ENCODE data around the gene TEFM. TPM values are rescaled to one million over a fixed set of nuclear protein-coding genes. Genes with fewer than 3 reads are reported as not detected.

The TEFM gene
- total RNA-seq, 4 donors from 2014 or later = 9.4 to 21.8 (median 12.4) TPM

DNA sequence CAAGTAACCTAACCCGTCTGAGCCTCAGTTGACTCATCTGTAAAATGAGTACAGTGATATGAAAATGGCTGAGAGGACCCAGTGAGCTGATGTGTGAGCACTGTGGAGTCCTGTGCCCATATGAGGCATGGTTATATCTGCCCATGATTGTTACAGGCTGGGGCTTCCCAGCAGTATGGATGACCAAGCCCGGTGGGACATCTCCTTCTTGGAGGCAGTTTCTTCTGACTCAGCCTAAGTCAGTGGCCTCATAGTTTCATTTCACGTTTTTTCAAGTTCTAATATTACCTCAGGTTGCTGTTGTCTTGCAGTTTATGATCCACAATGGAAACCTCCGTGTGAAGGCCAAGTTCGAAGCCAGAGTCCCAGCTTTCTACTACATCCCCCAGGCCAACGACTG lies 20.5 kb upstream of the TEFM start:
- DNase-seq (ENCODE audit: low spot score in 2 of 2) = no peak
- Histone ChIP-seq H3K4me1 (peaks cover 0 to 15% (median 9%) of the 10 kb centered on the region in 4 donors), H3K27me3 (peaks cover 0 to 49% of the 10 kb centered on the region in 2 donors), H3K9me3 (no peaks in the 10 kb centered on the region), H3K36me3 (no peaks in the 10 kb centered on the region), H3K4me3 (no peak overlapping the region), H3K27ac (no peak overlapping the region)
- TF ChIP-seq, protein P1, sequence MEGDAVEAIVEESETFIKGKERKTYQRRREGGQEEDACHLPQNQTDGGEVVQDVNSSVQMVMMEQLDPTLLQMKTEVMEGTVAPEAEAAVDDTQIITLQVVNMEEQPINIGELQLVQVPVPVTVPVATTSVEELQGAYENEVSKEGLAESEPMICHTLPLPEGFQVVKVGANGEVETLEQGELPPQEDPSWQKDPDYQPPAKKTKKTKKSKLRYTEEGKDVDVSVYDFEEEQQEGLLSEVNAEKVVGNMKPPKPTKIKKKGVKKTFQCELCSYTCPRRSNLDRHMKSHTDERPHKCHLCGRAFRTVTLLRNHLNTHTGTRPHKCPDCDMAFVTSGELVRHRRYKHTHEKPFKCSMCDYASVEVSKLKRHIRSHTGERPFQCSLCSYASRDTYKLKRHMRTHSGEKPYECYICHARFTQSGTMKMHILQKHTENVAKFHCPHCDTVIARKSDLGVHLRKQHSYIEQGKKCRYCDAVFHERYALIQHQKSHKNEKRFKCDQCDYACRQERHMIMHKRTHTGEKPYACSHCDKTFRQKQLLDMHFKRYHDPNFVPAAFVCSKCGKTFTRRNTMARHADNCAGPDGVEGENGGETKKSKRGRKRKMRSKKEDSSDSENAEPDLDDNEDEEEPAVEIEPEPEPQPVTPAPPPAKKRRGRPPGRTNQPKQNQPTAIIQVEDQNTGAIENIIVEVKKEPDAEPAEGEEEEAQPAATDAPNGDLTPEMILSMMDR (IDR thresholded peaks at IDR 0.05) = no peak
- TF ChIP-seq EP300 (IDR thresholded peaks at IDR 0.05) (no peak), POLR2A (IDR thresholded peaks at IDR 0.05) (no peak)
- 72 to 76% methylated on average over 6 of the region's 6 CpGs for WGBS, 2 donors

DNA sequence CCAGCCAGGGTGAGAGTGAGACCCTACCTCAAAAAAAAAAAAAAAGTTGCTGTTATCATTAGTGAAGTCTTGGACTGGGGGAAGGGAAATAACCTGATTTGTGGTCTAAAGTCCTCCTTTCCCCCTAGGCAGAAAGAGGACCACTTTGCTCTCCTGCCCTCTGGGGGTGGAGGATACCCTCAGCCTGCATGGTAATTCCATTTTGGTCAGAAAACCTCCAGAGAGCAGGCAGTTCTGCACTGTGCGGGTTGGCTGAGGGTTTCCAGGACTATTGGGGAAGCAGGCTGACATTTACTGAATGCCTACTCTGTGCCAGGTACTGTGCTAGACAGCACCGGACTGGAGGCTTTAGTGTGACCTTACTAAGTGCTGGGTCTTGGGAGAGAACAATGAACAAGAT lies 18.3 kb upstream of the TEFM start:
- Histone ChIP-seq H3K27me3 (peaks cover 0 to 55% of the 10 kb centered on the region in 2 donors), H3K4me1 (peaks cover 0 to 17% (median 9%) of the 10 kb centered on the region in 4 donors), H3K27ac (no peak overlapping the region), H3K4me3 (no peak overlapping the region), H3K36me3 (no peaks in the 10 kb centered on the region), H3K9me3 (no peaks in the 10 kb centered on the region)
- TF ChIP-seq, protein P1 (IDR thresholded peaks at IDR 0.05) = no peak
- TF ChIP-seq POLR2A (IDR thresholded peaks at IDR 0.05) (no peak), EP300 (IDR thresholded peaks at IDR 0.05) (no peak)
- no peak for DNase-seq (ENCODE audit: low spot score in 2 of 2)
- 61 to 62% methylated on average over 2 of the region's 2 CpGs for WGBS, 2 donors

DNA sequence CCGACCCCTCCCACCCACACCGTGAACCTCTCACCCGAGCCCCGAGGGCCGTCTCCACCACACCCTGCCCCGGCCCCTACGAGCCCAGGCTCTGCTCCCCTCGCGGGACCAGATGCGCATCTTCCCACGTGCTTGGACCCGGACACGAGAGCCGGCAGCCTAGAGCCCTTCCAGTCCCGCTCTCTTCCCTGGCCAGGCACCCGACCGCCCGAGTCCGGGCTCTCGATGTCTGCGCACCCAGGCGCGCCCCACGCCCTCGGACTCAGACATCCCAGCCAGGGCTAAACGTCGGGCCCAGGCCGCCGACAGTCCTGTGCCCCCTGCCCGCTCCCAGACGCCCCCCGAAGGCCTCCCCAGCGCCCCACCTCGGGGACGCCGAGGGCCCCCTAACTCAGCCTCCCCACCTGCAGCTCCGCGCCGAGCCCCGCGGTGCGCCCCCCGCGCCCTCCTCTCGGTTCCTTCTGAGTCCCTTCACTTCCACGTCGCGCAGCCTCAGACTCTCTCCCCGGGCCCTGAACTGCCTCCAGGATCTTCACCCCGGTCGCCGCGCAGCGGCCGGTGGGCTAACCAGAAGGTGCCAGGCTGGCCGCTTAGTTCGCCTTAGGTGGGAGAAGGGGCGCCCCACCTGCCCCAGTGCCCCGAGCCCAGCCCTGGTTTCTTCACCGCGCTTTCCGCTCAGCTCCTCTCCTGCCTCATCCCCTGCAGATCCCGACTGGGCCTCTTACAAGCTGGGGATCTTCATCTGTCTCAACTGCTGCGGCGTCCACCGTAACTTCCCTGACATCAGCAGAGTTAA lies 16.4 kb upstream of the TEFM start:
- peaks cover 0 to 55% of the 10 kb centered on the region in 2 donors for H3K27me3 ChIP-seq
- H3K27ac ChIP-seq = peak overlapping the region in 3 of 4 donors; percentile 17 to 63 (median 18)
- peak overlapping the region; percentile 31 to 54 (median 37) for H3K4me3 ChIP-seq
- H3K9me3 ChIP-seq = no peaks in the 10 kb centered on the region
- DNase-seq (ENCODE audit: low spot score in 2 of 2) = no peak
- peaks cover 0 to 17% (median 9%) of the 10 kb centered on the region in 4 donors for H3K4me1 ChIP-seq
- H3K36me3 ChIP-seq = no peaks in the 10 kb centered on the region
- WGBS, 2 donors = 5 to 7% methylated on average over 30 to 37 of the region's 66 CpGs
- no peak for TF ChIP-seq EP300 (IDR thresholded peaks at IDR 0.05)
- no peak for TF ChIP-seq POLR2A (IDR thresholded peaks at IDR 0.05)
- TF ChIP-seq, protein P1 (IDR thresholded peaks at IDR 0.05) = no peak

DNA sequence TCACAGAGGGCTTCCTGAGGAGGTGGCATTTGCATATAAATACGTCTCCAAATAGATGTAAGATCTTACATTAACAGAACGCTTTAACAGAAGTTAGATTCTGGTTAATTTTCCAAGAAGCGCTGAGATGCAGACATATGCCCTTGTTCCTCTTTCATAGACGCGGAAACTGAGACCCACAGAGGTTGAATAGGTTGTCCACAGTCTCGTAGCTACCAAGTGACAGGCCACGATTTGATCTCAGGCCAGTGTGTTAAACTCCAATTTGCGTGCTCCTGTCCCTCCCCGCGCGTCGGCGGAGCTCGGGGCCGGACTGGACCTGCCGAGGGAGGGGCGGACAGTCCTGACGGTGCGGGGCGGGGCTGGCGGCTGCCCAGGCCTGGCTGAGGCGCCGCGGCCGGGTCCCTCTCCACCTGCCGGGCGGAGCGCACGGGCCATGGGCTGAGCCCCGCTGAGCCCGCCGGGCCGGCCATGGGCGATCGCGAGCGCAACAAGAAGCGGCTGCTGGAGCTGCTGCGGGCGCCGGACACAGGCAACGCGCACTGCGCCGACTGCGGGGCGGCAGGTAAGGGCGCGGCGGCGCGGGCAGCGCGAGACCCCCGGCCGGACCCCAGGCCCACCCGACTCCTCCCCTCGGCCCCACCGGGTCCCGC lies 15.6 kb upstream of the TEFM start, which contains the start of gene ADAP2:
TSS of gene ADAP2 (plus strand) at position 402 of the 653 bp plus-strand sequence. CDS start at position 472, 70 bp downstream.
- Histone ChIP-seq H3K27ac (peak within 1 kb of the TSS in 3 of 4 donors; percentile 17 to 63 (median 18)), H3K36me3 (no peaks in the 10 kb centered on the region), H3K9me3 (no peaks in the 10 kb centered on the region), H3K4me3 (peak within 1 kb of the TSS; percentile 31 to 54 (median 37)), H3K4me1 (peaks cover 0 to 17% (median 9%) of the 10 kb centered on the region in 4 donors), H3K27me3 (peaks cover 0 to 52% of the 10 kb centered on the region in 2 donors)
- WGBS, 2 donors = 7 to 8% methylated on average over 12 to 31 of the region's 60 CpGs
- peak in 1 of 2 donors; percentile 16 for TF ChIP-seq EP300 (IDR thresholded peaks at IDR 0.05)
- TF ChIP-seq, protein P1 (IDR thresholded peaks at IDR 0.05) = no peak
- peak; percentile 12 to 16 for TF ChIP-seq POLR2A (IDR thresholded peaks at IDR 0.05)
- peak in 1 of 2 donors; percentile 21 for DNase-seq (ENCODE audit: low spot score in 2 of 2)
